Measurements from ENCODE around the gene MYL10. TPM values are rescaled to one million over a fixed set of nuclear protein-coding genes. Genes with fewer than 3 reads are reported as not detected.

MYL10 gene
- total and polyA plus RNA-seq, 12 donors = not detected

GRCh38 chr7:101594790-101595189, 34.3 kb downstream of the MYL10 start:
- Histone ChIP-seq H3K4me3 (no peak overlapping the region), H3K9me3 (replicated peaks in 1 of 3) (peaks cover 0 to 4% (median 0%) of the 10 kb centered on the region in 3 donors), H3K27ac (no peak overlapping the region), H3K27me3 (no peaks in the 10 kb centered on the region), H3K4me1 (replicated peaks in 1 of 2) (no peaks in the 10 kb centered on the region), H3K36me3 (replicated peaks in 1 of 2) (no peaks in the 10 kb centered on the region)
- DNase-seq = no peak
- intact Hi-C loops (cut with DNase I) = no loop called here
- 77 to 93% (median 89%) methylated on average over 3 of the region's 3 CpGs for WGBS, 4 donors
- TF ChIP-seq CTCF (IDR thresholded peaks at IDR 0.05) = no peak
- no peak for TF ChIP-seq POLR2A (IDR thresholded peaks at IDR 0.05)

GRCh38 chr7:101593556-101593955, 35.5 kb downstream of the MYL10 start:
- 75 to 89% (median 85%) methylated on average over 6 of the region's 6 CpGs for WGBS, 4 donors
- H3K27me3 ChIP-seq = no peaks in the 10 kb centered on the region
- no peaks in the 10 kb centered on the region for H3K4me1 ChIP-seq (replicated peaks in 1 of 2)
- H3K36me3 ChIP-seq (replicated peaks in 1 of 2) = no peaks in the 10 kb centered on the region
- no peak overlapping the region for H3K4me3 ChIP-seq
- intact Hi-C loops (cut with DNase I) = no loop called here
- peaks cover 0 to 4% (median 0%) of the 10 kb centered on the region in 3 donors for H3K9me3 ChIP-seq (replicated peaks in 1 of 3)
- no peak overlapping the region for H3K27ac ChIP-seq
- DNase-seq = no peak
- TF ChIP-seq POLR2A (IDR thresholded peaks at IDR 0.05) = no peak
- TF ChIP-seq CTCF (IDR thresholded peaks at IDR 0.05) = no peak

GRCh38 chr7:101591504-101591903, 37.6 kb downstream of the MYL10 start:
- intact Hi-C loops (cut with DNase I) = no loop called here
- 87 to 96% (median 89%) methylated on average over 2 of the region's 2 CpGs for WGBS, 4 donors
- Histone ChIP-seq H3K27me3 (no peaks in the 10 kb centered on the region), H3K4me3 (no peak overlapping the region), H3K27ac (no peak overlapping the region), H3K4me1 (replicated peaks in 1 of 2) (no peaks in the 10 kb centered on the region), H3K9me3 (replicated peaks in 1 of 3) (peaks cover 0 to 4% (median 0%) of the 10 kb centered on the region in 3 donors), H3K36me3 (replicated peaks in 1 of 2) (no peaks in the 10 kb centered on the region)
- DNase-seq = no peak
- no peak for TF ChIP-seq POLR2A (IDR thresholded peaks at IDR 0.05)
- TF ChIP-seq CTCF (IDR thresholded peaks at IDR 0.05) = no peak

GRCh38 chr7:101590663-101591435, 38.2 kb downstream of the MYL10 start:
- TF ChIP-seq POLR2A (IDR thresholded peaks at IDR 0.05) = no peak
- no peak for TF ChIP-seq CTCF (IDR thresholded peaks at IDR 0.05)
- 89 to 93% (median 92%) methylated on average over 12 to 18 of the region's 18 CpGs for WGBS, 4 donors
- Histone ChIP-seq H3K27me3 (no peaks in the 10 kb centered on the region), H3K27ac (no peak overlapping the region), H3K36me3 (replicated peaks in 1 of 2) (no peaks in the 10 kb centered on the region), H3K4me3 (no peak overlapping the region), H3K9me3 (replicated peaks in 1 of 3) (no peaks in the 10 kb centered on the region), H3K4me1 (replicated peaks in 1 of 2) (no peaks in the 10 kb centered on the region)
- intact Hi-C loops (cut with DNase I) = no loop called here
- DNase-seq = peak in 1 of 7 donors; percentile 23
